Right renal cortex interstitium (tissue), 3 donors: ENCODE results near the gene GADD45GIP1. TPM values are rescaled to one million over a fixed set of nuclear protein-coding genes. Genes with fewer than 3 reads are reported as not detected.
A peak's percentile ranks its signal among the peaks of the same experiment; 100 is the strongest.
"Not testable (repeated sequence)": the region's sequence is repeated elsewhere in the genome, so short reads cannot be mapped to it uniquely, and the experiment has no call there.

Experiments
- DNase-seq, 3 donors: peaks; one replicate each; pipeline ENCODE4 v3.0.0-alpha.2; 2013; ENCODE audit warnings: low read depth in 3 of 3, low spot score in 2 of 3
- polyA plus RNA-seq, 3 donors: library from polyadenylated mRNA; unstranded; fragments of 120-200 nt; gene quantifications; one replicate each; pipeline ENCODE4 v1.2.1, GENCODE V29; 2013; ENCODE audit not compliant: insufficient read length in 3 of 3

The GADD45GIP1 gene
- polyA plus RNA-seq, 3 donors = 28.0 to 33.3 (median 30.6) TPM

DNA sequence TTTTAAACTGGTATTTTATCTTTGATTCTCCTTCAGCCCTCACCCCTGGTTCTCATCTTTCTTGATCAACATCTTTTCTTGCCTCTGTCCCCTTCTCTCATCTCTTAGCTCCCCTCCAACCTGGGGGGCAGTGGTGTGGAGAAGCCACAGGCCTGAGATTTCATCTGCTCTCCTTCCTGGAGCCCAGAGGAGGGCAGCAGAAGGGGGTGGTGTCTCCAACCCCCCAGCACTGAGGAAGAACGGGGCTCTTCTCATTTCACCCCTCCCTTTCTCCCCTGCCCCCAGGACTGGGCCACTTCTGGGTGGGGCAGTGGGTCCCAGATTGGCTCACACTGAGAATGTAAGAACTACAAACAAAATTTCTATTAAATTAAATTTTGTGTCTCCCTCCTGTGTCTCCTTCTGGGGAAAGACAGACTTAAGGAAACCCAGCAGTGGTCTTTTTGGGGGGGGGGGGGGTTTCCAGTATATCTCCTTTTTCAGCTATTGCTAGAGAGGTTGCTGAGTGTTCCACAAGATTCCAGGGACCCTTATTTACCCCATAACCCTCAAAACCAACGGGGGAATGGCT, 12.8 kb downstream of the GADD45GIP1 start:
- DNase-seq = no peak

DNA sequence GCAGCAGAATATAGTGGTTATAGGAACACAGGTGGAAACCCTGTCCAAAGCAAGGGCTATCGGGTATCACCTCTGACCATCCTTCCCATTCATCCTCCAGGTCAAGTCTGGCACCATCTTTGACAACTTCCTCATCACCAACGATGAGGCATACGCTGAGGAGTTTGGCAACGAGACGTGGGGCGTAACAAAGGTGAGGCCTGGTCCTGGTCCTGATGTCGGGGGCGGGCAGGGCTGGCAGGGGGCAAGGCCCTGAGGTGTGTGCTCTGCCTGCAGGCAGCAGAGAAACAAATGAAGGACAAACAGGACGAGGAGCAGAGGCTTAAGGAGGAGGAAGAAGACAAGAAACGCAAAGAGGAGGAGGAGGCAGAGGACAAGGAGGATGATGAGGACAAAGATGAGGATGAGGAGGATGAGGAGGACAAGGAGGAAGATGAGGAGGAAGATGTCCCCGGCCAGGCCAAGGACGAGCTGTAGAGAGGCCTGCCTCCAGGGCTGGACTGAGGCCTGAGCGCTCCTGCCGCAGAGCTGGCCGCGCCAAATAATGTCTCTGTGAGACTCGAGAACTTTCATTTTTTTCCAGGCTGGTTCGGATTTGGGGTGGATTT, 13.5 kb downstream of the GADD45GIP1 start:
- DNase-seq = no peak

DNA sequence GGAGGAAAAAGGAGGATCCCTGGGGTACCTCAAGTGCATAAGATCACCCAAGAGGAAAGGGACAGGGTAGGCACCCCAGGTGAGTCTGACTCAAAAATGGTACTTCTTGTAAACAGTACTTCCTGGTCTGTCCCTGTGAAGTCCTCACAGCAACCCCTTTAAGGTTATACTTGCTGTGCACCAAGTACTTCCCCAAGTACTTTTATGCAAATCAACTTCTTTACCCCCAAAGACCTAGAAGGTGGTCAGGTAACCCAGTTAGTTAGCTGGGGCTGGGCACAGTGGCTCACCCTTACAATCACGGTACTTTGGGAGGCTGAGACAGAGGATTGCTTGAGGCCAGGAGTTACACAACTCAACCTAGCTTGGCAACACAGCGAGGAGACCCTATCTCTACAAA, 16.1 kb downstream of the GADD45GIP1 start:
- DNase-seq = no peak

GRCh38 chr19:12939975-12940423, 17.0 kb downstream of the GADD45GIP1 start:
- no peak for DNase-seq

DNA sequence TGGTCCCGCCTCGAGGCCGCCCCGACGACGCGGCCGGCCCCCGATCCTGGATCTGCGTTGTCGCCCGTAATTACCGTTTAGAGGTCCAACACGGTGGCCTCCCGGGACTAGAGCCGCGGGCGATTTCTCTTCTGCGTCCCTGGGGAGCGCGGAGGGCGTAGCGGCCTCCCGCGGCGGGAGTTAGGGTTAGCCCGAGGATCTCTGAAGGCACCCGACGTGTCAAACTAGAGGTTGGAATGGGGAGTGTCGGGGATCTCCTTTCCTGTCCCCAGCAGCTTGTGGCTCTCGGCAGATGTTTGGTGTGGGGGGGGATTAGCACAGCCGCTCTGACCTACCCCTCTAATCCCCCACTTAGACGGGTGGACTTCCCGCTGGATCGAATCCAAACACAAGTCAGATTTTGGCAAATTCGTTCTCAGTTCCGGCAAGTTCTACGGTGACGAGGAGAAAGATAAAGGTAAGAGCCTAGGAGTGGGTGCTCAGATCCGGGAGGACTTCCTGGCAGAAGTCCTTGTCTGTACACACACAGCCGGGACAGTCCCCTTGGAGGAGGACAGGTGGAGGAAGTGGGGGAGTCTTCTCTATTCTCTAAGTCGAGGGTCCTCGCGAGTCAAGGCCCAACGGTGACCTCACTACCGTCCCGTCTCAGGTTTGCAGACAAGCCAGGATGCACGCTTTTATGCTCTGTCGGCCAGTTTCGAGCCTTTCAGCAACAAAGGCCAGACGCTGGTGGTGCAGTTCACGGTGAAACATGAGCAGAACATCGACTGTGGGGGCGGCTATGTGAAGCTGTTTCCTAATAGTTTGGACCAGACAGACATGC, 18.0 kb downstream of the GADD45GIP1 start:
- DNase-seq = no peak

DNA sequence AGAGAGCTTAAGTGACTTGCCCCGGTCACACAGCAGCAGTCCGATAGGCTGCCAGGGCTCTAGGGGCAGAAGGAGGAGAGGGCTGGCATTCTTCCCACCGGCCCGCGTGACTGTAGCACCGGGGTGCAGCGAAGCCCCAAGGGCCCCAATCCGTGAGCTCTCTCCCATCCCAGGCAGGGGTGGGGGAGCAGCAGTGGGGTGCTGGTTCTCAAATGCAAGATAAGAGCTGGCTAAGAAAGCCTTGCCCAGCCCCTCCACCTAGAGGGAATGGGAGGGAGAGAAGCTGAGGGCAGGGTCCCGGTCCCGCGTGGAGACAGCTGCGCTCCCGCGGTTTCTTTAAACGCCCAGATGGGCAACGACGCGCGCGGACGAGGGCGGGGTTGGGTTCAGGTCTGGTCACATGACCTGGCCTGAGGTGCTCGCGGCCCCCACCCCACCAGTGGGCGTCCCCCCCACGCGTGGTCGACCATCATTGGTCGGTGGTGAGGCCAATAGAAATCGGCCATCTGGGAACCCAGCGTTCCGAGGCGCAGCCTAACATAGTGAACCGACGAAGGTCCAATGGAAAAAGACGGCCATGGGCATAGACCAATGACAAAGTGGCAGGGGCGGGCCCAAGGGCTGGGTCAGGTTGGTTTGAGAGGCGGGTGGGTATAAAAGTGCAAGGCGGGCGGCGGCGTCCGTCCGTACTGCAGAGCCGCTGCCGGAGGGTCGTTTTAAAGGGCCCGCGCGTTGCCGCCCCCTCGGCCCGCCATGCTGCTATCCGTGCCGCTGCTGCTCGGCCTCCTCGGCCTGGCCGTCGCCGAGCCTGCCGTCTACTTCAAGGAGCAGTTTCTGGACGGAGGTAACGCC, 18.9 kb downstream of the GADD45GIP1 start, which contains the start of gene CALR:
TSS of gene CALR (plus strand) at position 683 of the 852 bp plus-strand sequence. CDS start at position 754, 71 bp downstream.
- peak; percentile 97 to 99 (median 98) for DNase-seq

DNA sequence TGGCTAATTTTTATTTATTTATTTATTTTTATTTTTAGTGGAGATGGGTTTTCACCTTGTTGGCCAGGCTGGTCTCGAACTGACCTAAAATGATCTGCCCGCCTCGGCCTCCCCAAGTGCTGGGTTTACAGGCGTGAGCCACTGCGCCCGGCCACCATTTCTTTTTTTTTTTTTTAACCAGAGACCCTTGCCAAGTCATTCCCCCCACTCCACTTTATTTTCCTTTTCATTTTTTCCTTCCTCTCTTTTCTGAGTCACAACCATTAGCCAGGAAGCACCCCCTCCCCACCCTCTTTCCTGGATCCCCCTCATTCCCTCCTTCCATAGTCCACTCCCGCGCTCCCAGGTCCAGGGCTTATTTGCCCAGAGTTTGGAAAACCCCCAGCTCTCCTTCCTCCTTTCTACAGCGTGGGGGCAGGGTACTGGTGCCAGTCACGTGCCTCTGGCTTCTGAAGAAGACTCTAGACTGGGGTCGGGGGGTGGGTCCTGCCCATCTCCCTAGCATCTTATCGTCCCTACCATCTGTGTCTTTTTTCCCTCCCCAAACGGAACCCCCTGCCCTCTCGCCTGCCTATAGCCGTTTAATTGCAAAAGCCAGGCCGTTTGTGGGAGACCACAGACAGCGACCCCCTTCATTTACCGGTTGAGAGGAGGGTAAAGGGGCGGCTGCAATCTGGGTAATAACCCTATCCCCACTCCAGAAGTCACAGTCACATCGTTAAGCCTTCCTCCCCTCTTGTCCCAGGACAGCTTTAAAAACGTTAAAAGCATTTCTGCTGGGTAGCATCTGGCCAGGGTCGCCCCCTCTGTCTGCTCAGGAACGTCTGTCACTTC, 19.7 kb downstream of the GADD45GIP1 start:
- no peak for DNase-seq

- no peak for DNase-seq
These were observed 20.4 kb downstream of the GADD45GIP1 start for GRCh38 chr19:12936582-12936981.

- no peak for DNase-seq
These were observed 22.0 kb downstream of the GADD45GIP1 start for GRCh38 chr19:12935071-12935470.

DNA sequence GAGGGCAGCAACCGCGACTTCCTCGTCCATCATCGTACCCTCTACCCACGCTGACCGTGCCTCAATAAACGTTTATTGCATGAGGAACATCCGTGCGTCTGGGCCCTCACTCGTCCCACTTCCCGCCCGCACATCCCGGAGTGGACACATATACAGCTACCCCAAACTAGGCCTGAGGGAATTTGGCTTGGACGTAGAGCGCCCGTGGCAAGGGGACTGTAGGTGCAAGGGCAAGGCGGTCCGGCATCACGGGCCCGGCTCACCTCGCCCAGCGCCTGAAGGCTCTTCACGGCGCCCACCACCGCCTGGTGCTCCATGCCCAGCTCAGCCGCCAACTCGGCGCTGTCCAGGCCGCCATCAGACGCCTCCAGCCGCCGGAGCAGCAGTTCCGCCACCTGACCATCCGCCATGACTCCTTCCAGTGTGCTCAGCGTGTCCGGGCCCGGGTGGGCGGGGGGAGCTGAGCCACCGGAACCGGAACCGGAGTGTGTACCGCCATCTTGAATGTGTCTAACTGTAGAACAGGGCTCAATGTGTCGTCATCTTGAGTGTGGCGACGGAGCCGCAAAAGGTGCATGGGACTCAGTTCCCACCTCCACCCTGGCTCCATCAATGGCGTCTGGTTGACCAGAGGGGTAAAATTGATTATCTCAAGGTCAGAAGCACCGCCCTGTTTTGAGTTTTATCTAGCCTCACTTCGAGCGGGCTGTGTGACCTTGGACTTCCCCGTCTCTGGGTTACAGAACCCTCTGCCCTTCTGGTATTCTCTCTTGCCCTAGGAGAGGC, 23.5 kb downstream of the GADD45GIP1 start, which contains the start of gene FARSA:
TSS of gene FARSA (minus strand) at position 425 of the 786 bp plus-strand sequence. CDS start at position 410, 15 bp downstream.
- DNase-seq = peak in 1 of 3 donors; percentile 82

DNA sequence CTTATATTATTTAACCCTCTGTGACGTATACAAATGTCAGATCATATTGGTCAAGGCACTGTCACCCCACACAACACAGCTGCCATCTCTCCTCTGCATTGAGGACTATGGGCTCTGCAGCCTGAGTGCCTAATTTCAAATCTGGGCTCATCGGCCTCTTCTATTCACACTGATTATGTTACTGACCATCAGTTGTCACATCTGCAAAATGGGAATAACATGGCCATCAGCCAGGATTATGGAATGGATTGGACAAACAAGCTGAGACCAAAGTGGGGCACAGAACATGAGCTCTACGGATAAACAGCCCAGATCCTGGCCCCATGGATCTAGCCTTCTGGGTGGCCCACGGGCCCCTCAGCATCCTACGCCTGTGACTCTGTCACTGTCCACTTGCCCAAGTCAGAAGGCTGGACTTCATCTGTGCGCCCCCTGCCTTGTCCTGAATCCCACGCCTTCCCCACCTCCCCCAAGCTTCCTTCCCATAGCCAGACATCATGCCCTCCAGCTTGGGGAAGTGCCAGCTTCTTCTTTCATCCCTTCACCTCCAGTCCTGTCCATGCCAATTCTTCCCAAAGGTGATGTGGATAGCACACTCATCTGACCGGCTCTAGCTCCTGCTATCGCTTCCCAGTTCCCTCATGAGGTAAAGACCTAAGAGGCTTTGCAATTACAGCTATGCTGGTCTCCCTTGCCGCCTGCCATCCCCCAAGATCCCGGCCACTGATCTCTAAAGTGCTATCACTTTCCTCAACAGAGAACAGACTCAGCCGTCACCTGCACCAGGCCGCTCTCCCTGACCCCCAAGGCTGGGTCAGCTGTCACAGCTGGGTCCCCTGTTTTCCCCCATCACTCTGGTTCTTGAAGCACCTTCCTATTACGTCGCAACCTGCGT, 24.4 kb downstream of the GADD45GIP1 start:
- DNase-seq = no peak

DNA sequence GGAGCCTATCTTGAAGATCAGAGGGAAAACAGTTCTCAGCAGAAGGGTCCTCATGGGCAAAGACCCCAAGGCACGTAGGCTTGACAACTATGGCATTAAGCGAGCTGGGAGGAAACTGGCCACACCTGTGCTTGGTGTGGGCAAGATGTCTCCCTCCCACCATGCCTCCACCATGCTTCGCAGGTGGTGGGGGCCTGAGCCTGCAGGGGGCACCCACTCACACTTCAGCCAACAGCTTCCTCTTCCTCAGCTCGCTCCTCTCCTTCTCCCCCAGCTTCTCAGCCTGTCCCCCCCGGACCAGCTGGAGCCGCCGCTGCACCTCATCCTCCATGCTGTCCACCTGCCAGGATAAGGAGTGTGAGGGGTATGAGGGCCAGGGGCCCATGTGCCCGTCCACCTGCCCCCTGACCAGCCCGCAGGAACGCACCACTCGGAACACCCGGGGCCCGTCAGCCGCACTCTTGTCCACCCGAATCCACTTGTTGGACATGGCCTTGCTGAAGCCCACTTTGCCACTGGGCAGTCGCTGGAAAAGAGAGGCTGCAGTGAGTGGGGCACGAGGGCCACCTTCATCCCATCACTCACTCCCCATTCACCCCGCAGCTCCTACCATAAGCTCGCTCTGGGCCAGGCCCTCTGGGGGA, 26.9 kb downstream of the GADD45GIP1 start:
- no peak for DNase-seq

GRCh38 chr19:12924621-12925310, 32.3 kb downstream of the GADD45GIP1 start:
- DNase-seq = no peak

- no peak for DNase-seq
These were observed 34.1 kb downstream of the GADD45GIP1 start for GRCh38 chr19:12922959-12923358.

DNA sequence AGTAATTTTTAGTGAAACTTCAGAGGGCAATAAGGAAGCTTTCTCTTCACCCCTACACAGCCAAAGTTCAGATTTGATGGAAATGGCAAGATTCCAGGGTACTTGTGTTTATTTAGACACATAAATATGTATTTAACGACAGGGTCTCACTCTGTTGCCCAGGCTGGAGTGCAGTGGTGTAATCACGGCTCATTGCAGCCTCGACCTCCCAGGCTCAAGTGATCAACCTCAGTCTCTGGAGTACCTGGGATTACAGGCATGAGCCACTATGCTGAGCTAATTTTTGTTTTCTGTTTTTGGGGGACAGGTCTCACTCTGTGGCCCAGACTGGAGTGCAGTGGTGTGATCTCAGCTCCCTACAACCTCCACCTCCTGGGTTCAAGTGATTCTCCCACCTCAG, 36.0 kb downstream of the GADD45GIP1 start:
- DNase-seq = no peak

- DNase-seq = no peak
These were observed 38.8 kb downstream of the GADD45GIP1 start for GRCh38 chr19:12918253-12918652.

DNA sequence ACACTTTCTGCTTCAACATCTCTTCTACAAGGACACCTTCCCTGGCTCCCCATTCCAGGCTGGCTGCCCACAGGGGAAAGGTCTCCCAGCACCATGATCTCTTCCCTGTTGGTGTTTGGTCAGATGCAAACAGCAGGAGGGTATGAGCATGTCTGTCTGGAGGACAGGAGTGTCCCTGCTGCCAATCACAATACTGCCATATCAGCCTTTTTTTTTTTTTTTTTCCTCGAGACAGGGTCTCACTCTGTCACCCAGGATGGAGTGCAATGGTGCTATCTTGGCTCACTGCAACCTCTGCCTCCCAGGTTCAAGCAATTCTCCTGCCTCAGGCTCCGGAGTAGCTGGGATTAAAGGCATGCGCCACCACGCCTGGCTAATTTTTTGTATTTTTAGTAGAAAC, 41.2 kb downstream of the GADD45GIP1 start:
- not testable (repeated sequence) for DNase-seq
